GM19035 (cell line): ENCODE data around the gene MRPL12.
"Not testable (repeated sequence)": the region's sequence is repeated elsewhere in the genome, so short reads cannot be mapped to it uniquely, and the experiment has no call there.

Experiments used
- ATAC-seq: cut with Tn5 transposase; IDR thresholded peaks from one replicate; pipeline ENCODE4 v1.9.1; 2021; ENCODE audit not compliant: unreplicated experiment

The MRPL12 gene

GRCh38 chr17:81737947-81738800 is 35.0 kb downstream of the MRPL12 start:
- no peak for ATAC-seq

DNA sequence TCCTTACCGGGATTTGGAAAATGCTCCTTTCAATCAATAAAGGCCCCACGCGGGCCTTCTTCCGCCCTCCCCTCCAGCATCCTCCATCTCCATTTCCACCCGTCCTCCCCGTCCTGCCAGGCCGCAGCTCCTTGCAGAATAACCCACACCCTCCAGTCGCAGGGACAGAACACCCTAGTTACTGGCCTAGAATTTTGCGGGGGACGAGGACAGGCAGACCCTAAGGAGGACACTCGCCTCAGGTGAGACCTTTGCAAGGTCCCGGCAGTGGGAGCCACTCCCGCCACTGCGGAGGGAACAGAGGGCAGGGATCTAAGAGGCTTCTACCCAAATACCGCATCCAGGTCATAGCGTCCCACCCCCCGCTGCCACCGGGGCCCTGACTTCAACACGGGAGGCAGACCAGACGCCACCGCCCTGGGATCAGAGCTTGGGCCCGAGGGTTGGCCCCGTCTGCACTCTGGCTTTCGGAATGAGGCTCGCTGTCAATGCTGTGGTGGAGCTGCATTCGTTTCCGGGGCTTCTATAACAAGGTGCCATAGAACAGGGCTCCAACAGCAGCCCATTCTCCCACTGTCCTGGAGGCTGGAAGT is 35.7 kb downstream of the MRPL12 start:
- ATAC-seq = no peak

DNA sequence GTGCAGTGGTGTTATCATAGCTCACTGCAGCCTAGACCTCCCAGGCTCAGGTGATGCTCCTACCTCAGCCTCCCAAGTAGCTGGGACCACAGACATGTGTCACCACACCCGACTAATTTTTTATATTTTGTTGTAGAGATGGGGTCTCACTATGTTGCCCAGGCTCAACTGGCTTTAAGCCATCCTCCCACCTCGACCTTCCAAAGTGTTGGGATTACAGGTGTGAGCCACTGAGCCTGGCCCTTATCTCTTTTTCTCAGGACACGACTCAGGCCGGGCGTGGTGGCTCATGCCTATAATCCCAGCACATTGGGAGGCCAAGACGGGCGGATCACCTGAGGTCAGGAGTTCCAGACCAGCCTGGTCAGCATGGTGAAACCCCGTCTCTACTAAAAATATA is 36.4 kb downstream of the MRPL12 start:
- not testable (repeated sequence) for ATAC-seq

DNA sequence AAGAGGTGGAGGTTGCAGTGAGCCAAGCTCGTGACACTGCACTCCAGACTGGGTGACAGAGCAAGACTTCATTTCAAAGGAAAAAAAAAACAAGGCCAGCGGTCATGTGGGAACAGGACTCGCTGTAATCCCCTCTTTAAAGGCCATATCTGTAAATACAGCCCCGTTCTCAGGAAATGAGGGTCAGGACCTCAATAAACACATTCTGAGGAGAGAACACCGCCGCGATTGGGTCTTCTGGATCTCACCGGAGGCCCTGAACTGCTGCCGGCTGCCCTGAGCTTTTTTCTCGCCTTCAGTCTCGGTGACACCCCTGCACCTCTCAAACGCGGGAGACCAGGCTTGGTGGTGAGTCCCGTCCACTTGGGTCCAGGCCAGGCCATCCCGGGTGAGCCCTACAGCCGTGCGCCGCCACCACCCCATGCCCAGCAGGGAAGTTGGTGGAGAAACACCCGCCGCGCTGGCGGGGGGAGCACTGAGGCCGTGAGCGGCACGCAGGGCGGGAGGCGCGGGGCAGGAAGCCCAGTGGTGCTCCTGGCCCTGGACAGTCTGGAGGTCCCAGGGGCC is 37.3 kb downstream of the MRPL12 start:
- no peak for ATAC-seq

- ATAC-seq = no peak
Measured at GRCh38 chr17:81741049-81741593, 38.0 kb downstream of the MRPL12 start.

GRCh38 chr17:81741594-81742452 is 38.7 kb downstream of the MRPL12 start:
- no peak for ATAC-seq
